H1 (cell line): ENCODE measurements around the gene SMAD6. TPM values are rescaled to one million over a fixed set of nuclear protein-coding genes. Genes with fewer than 3 reads are reported as not detected.

Experiments
- CTCF ChIA-PET: fragments of 300-600 bp; sonication (Branson Sonifier 250); formaldehyde crosslinking; loops from one replicate; lab custom pipeline; 2021; ENCODE audit not compliant: partially characterized antibody; lab: Charles Lee
- POLR2A ChIA-PET: fragments of 300-600 bp; sonication (Branson Sonifier 250); formaldehyde crosslinking; loops from one replicate; lab custom pipeline; 2021; ENCODE audit warnings: inconsistent platforms; ENCODE audit not compliant: partially characterized antibody; lab: Charles Lee
- DNase-seq, 2 experiments: peaks; one replicate each; pipeline versions ENCODE4 v3.0.0 to v3.0.0-alpha.2; 2010 to 2022; ENCODE audit warnings: low spot score in 2 of 2, low read depth in 1 of 2, mixed read lengths in 1 of 2
- FAIRE-seq: peaks from 2 replicates; lab custom pipeline; 2011; peaks lifted over from hg19 to GRCh38; lab: Jason Lieb, UNC
- H2AFZ ChIP-seq: 2 replicates; pipeline ENCODE4 v1.8.1; 2012; ENCODE audit warnings: low read length, inconsistent platforms
- H2AK5ac ChIP-seq: 2 replicates; pipeline ENCODE4 v1.6.1; 2013; ENCODE audit warnings: low read depth, low read length
- H2BK120ac ChIP-seq: replicated peaks from 2 replicates; pipeline ENCODE3; 2013; ENCODE audit warnings: low read depth, low read length, inconsistent platforms
- H2BK12ac ChIP-seq: 2 replicates; pipeline ENCODE4 v1.6.1; 2013; ENCODE audit warnings: low read depth, low read length
- H2BK15ac ChIP-seq: 2 replicates; pipeline ENCODE4 v1.6.1; 2013; ENCODE audit warnings: low read length
- H2BK20ac ChIP-seq: 2 replicates; pipeline ENCODE4 v1.6.1; 2013; ENCODE audit warnings: low read length
- H2BK5ac ChIP-seq: 2 replicates; pipeline ENCODE4 v1.6.1; 2013; ENCODE audit warnings: low read depth, low read length
- H3K14ac ChIP-seq: 2 replicates; pipeline ENCODE4 v1.6.1; 2013; ENCODE audit warnings: inconsistent platforms; ENCODE audit not compliant: insufficient read length
- H3K18ac ChIP-seq: 2 replicates; pipeline ENCODE4 v1.6.1; 2013; ENCODE audit warnings: low read length; ENCODE audit errors: extremely low read depth
- H3K23ac ChIP-seq: 2 replicates; pipeline ENCODE4 v1.6.1; 2013; ENCODE audit warnings: inconsistent platforms; ENCODE audit not compliant: insufficient read length
- H3K23me2 ChIP-seq: 2 replicates; pipeline ENCODE4 v1.6.1; 2013; ENCODE audit warnings: low read depth, low read length
- H3K27ac ChIP-seq: 2 replicates; pipeline ENCODE4 v1.6.1; 2011; ENCODE audit warnings: low read depth, low read length, inconsistent platforms
- H3K27me3 ChIP-seq, 4 experiments: replicated peaks in 1 of 4; 1 replicate in 1 of 4; 2 replicates in 3 of 4; pipeline versions ENCODE4 v1.6.1 to v1.8.1; 2011 to 2013; ENCODE audit warnings: low read length in 3 of 4, mild to moderate bottlenecking in 3 of 4, inconsistent platforms in 2 of 4, mixed read lengths in 2 of 4, moderate library complexity in 1 of 4; ENCODE audit not compliant: control insufficient read depth in 3 of 4, insufficient read depth in 3 of 4; ENCODE audit errors: extremely low read depth in 1 of 4
- H3K36me3 ChIP-seq, 4 experiments: 2 replicates each; pipeline versions ENCODE4 v1.6.1 to v1.8.1; 2011 to 2013; ENCODE audit warnings: mild to moderate bottlenecking in 4 of 4, low read length in 3 of 4, moderate library complexity in 2 of 4, control low read depth in 1 of 4, inconsistent platforms in 1 of 4; ENCODE audit not compliant: insufficient read depth in 4 of 4, control insufficient read depth in 2 of 4
- H3K4ac ChIP-seq: replicated peaks from 2 replicates; pipeline ENCODE3; 2013; ENCODE audit warnings: low read length, low read depth, mixed read lengths, inconsistent platforms; ENCODE audit not compliant: insufficient read length
- H3K4me1 ChIP-seq, 4 experiments: replicated peaks in 1 of 4; 1 replicate in 1 of 4; 2 replicates in 3 of 4; pipeline versions ENCODE4 v1.6.1 to v1.8.1; 2011 to 2013; ENCODE audit warnings: low read length in 3 of 4, inconsistent platforms in 2 of 4, mixed read lengths in 1 of 4; ENCODE audit not compliant: insufficient read depth in 4 of 4, control insufficient read depth in 3 of 4
- H3K4me2 ChIP-seq, 2 experiments: 2 replicates each; pipeline versions ENCODE4 v1.6.1 to v1.8.1; 2011 to 2013; ENCODE audit warnings: low read depth in 2 of 2, low read length in 2 of 2, control low read depth in 1 of 2, inconsistent platforms in 1 of 2, mild to moderate bottlenecking in 1 of 2; ENCODE audit not compliant: insufficient read depth in 1 of 2
- H3K4me3 ChIP-seq, 4 experiments: fragments of 200-600, 300-600 bp in 1 of 4; sonication (generic), shearing (Covaris generic), sonication (Bioruptor Twin) in 1 of 4; 2 replicates each; pipeline versions ENCODE4 v1.5.1 to v1.8.1; 2011 to 2016; ENCODE audit warnings: low read length in 4 of 4, low read depth in 3 of 4, control low read depth in 2 of 4, inconsistent platforms in 2 of 4, mild to moderate bottlenecking in 2 of 4, mixed read lengths in 1 of 4, moderate library complexity in 1 of 4; ENCODE audit not compliant: insufficient read depth in 2 of 4; ENCODE audit errors: extremely low read depth in 1 of 4
- H3K56ac ChIP-seq: replicated peaks from 2 replicates; pipeline ENCODE3; 2013; ENCODE audit warnings: low read depth, mild to moderate bottlenecking, mixed read lengths, low read length, inconsistent platforms; ENCODE audit not compliant: insufficient read length
- H3K79me1 ChIP-seq: 2 replicates; pipeline ENCODE4 v1.6.1; 2013; ENCODE audit warnings: low read depth, low read length, control low read depth
- H3K79me2 ChIP-seq, 2 experiments: 2 replicates each; pipeline versions ENCODE4 v1.6.1 to v1.8.1; 2012 to 2013; ENCODE audit warnings: low read length in 2 of 2, mild to moderate bottlenecking in 2 of 2, inconsistent platforms in 1 of 2; ENCODE audit not compliant: insufficient read depth in 2 of 2, control insufficient read depth in 1 of 2
- H3K9ac ChIP-seq, 4 experiments: replicated peaks in 1 of 4; 1 replicate in 1 of 4; 2 replicates in 3 of 4; pipeline versions ENCODE4 v1.6.1 to v1.8.1; 2011 to 2013; ENCODE audit warnings: low read depth in 3 of 4, low read length in 3 of 4, control low read depth in 2 of 4, mild to moderate bottlenecking in 2 of 4, moderate library complexity in 2 of 4, inconsistent platforms in 1 of 4; ENCODE audit errors: extremely low read depth in 1 of 4
- H3K9me3 ChIP-seq, 2 experiments: 2 replicates each; pipeline versions ENCODE4 v1.6.1 to v1.8.1; 2012 to 2013; ENCODE audit warnings: mild to moderate bottlenecking in 2 of 2, moderate library complexity in 2 of 2, control low read depth in 1 of 2, inconsistent platforms in 1 of 2, low read depth in 1 of 2, low read length in 1 of 2, mixed read lengths in 1 of 2; ENCODE audit not compliant: insufficient read depth in 2 of 2
- H4K20me1 ChIP-seq, 2 experiments: replicated peaks in 1 of 2; 2 replicates each; pipeline versions ENCODE3 to v1.8.1; 2011 to 2013; ENCODE audit warnings: inconsistent platforms in 2 of 2, low read length in 2 of 2, mild to moderate bottlenecking in 1 of 2; ENCODE audit not compliant: insufficient read depth in 2 of 2, control insufficient read depth in 1 of 2
- H4K5ac ChIP-seq: 2 replicates; pipeline ENCODE4 v1.6.1; 2013; ENCODE audit warnings: low read length, low read depth, mixed read lengths, inconsistent platforms; ENCODE audit not compliant: insufficient read length
- H4K8ac ChIP-seq: 2 replicates; pipeline ENCODE4 v1.8.0; 2013; ENCODE audit warnings: mild to moderate bottlenecking, moderate library complexity, low read length, inconsistent platforms; ENCODE audit not compliant: insufficient read depth; ENCODE audit errors: extremely low read depth
- H4K91ac ChIP-seq: replicated peaks from 2 replicates; pipeline ENCODE3; 2013; ENCODE audit warnings: low read length, mixed read lengths, inconsistent platforms; ENCODE audit not compliant: insufficient read length
- EGR1 ChIP-seq: IDR thresholded peaks from 2 replicates; pipeline ENCODE4 v1.6.1; 2011; ENCODE audit warnings: low read depth, low read length, borderline replicate concordance
- EP300 ChIP-seq, 2 experiments: IDR thresholded peaks; 1 replicate in 1 of 2; 2 replicates in 1 of 2; pipeline ENCODE4 v1.6.1; 2011 to 2012; ENCODE audit warnings: low read depth in 2 of 2, low read length in 2 of 2, mild to moderate bottlenecking in 2 of 2, borderline replicate concordance in 1 of 2, inconsistent platforms in 1 of 2, moderate library complexity in 1 of 2
- EZH2 ChIP-seq: fragments of 200-600 bp; sonication (generic); IDR thresholded peaks from 2 replicates; pipeline ENCODE4 v1.7.1; 2012; ENCODE audit warnings: low read depth, mild to moderate bottlenecking, moderate library complexity, low read length, inconsistent platforms; ENCODE audit not compliant: severe bottlenecking
- HDAC2 ChIP-seq, 2 experiments: fragments of 300-600 bp in 1 of 2; sonication (generic) in 1 of 2; IDR thresholded peaks; 2 replicates each; pipeline ENCODE4 v1.6.1; 2011 to 2012; ENCODE audit warnings: low read depth in 2 of 2, low read length in 2 of 2, mild to moderate bottlenecking in 2 of 2, moderate library complexity in 2 of 2, borderline replicate concordance in 1 of 2, inconsistent platforms in 1 of 2
- POLR2AphosphoS5 ChIP-seq: IDR thresholded peaks from 2 replicates; pipeline ENCODE4 v1.6.1; 2011; ENCODE audit warnings: low read depth, low read length
- RNF2 ChIP-seq: fragments of 200-900, 300-1000 bp; sonication (generic); IDR thresholded peaks from 2 replicates; pipeline ENCODE4 v1.7.1; 2016; ENCODE audit warnings: borderline replicate concordance, low read depth, mild to moderate bottlenecking, antibody characterized with exemption, low read length; ENCODE audit not compliant: poor library complexity, severe bottlenecking; ENCODE audit errors: missing control alignments
- RXRA ChIP-seq: IDR thresholded peaks from 2 replicates; pipeline ENCODE4 v1.6.1; 2011; ENCODE audit warnings: low read depth, mild to moderate bottlenecking, low read length, moderate library complexity; ENCODE audit not compliant: insufficient read depth
- SUZ12 ChIP-seq: fragments of 200-600 bp; sonication (generic); IDR thresholded peaks from 2 replicates; pipeline ENCODE4 v1.6.1; 2012; ENCODE audit warnings: mild to moderate bottlenecking, inconsistent platforms, low read length, moderate library complexity, mixed read lengths
- WGBS, 2 experiments: shearing (Covaris generic) in 1 of 2; methylation state at CpG; one replicate each; pipeline versions ENCODE4 v1.1.6 to v1.1.7; 2013 to 2015; ENCODE audit warnings: low lambda C conversion rate in 2 of 2, mixed read lengths in 2 of 2, inconsistent platforms in 1 of 2, low coverage in 1 of 2, missing lambda C conversion rate in 1 of 2; ENCODE audit not compliant: insufficient replicate concordance in 2 of 2, insufficient coverage in 1 of 2, insufficient read length in 1 of 2; ENCODE audit errors: extremely low coverage in 1 of 2, missing lambda C conversion rate in 1 of 2; 5-methylcytosine and 5-hydroxymethylcytosine counted together
- polyA plus RNA-seq, 7 experiments: library from polyadenylated mRNA; depleted of rRNA in 3 of 7; stranded (reverse) in 5 of 7; unstranded in 2 of 7; fragments of >200 nt in 5 of 7; fragments of 200-250 nt in 2 of 7; gene quantifications; 1 replicate in 5 of 7; 2 replicates in 1 of 7; 4 replicates in 1 of 7; pipeline versions ENCODE4 v1.2.1 to v1.2.3, GENCODE V29; 2011 to 2013; ENCODE audit warnings: missing spikeins in 2 of 7, mixed read lengths in 2 of 7
- total RNA-seq: library from RNA; stranded (reverse); fragmentation: NEBNext Ultra II Directional; extraction: Animal tissue kit (Norgen Biotek cat#: 25700); gene quantifications from 2 replicates; pipeline ENCODE4 v1.2.1, GENCODE V29; 2021

The SMAD6 gene
- total and polyA plus RNA-seq, 2 of the 8 experiments (the other 6 are each of a cell fraction or from before 2014, with no cell fraction given), result 1.8 to 7.0 TPM

- no peak for FAIRE-seq
- H2BK12ac ChIP-seq, result no peak overlapping the region
- TF ChIP-seq EZH2 (peak; percentile 32), RXRA (no peak), EGR1 (no peak), POLR2AphosphoS5 (no peak), RNF2 (peak; percentile 16), SUZ12 (0 out of 2 replicates have a peak, but pooled peaks have one; percentile 49), HDAC2 (IDR thresholded peaks at IDR 0.05; ENCODE audit: borderline replicate concordance in 1 of 2, low read depth in 2 of 2, low read length in 2 of 2) (no peak), EP300 (IDR thresholded peaks at IDR 0.05; ENCODE audit: borderline replicate concordance in 1 of 2, low read depth in 2 of 2, low read length in 2 of 2) (no peak)
- TF ChIP-seq, all 59 proteins: peak for 3
- Histone ChIP-seq H3K18ac (peak overlapping the region; percentile 71; the same call in 1 of the 2 replicates), H3K36me3 (peaks cover 0 to 8% (median 0%) of the 10 kb centered on the region in 4 experiments; a peak in 1 of 8 replicates), H3K14ac (no peak overlapping the region), H3K4ac (no peak overlapping the region), H3K79me1 (no peaks in the 10 kb centered on the region), H4K91ac (no peak overlapping the region), H4K20me1 (peaks cover 9 to 20% of the 10 kb centered on the region in 2 experiments), H3K27me3 (peaks cover 18 to 45% (median 35%) of the 10 kb centered on the region in 4 experiments; a peak in 6 of 7 replicates), H2BK15ac (no peak overlapping the region), H3K79me2 (no peaks in the 10 kb centered on the region), H3K4me2 (peak overlapping the region; percentile 90 to 96), H2BK20ac (no peak overlapping the region), H3K9ac (peak overlapping the region in 1 of 4 experiments; percentile 60; a peak in 1 of 7 replicates), H3K23ac (no peak overlapping the region), H2AK5ac (no peak overlapping the region), H4K8ac (peak overlapping the region; percentile 53; the same call in 1 of the 2 replicates), H3K27ac (no peak overlapping the region), H3K56ac (no peak overlapping the region), H2AFZ (no peak overlapping the region), H3K23me2 (peaks cover 26% of the 10 kb centered on the region; the same call in 1 of the 2 replicates), H3K4me1 (peaks cover 0 to 35% (median 19%) of the 10 kb centered on the region in 4 experiments; a peak in 6 of 7 replicates), H3K9me3 (no peaks in the 10 kb centered on the region), H2BK5ac (no peak overlapping the region), H4K5ac (no peak overlapping the region), H2BK120ac (no peak overlapping the region), H3K4me3 (peak overlapping the region; percentile 54 to 83 (median 62))
- no peak for DNase-seq
- WGBS, 2 experiments, result 2% methylated on average over 45 of the region's 59 CpGs; no CpG with 5 or more reads in 1 of the 2 experiments
- ChIA-PET POLR2A (interaction anchor here (0.5 to 3.5 kb wide), 4 partner anchors 25 to 199 kb away, joined by 3 to 17 read pairs (median 4); partner anchors contain the start of gene RPL4), CTCF (interaction anchor here (0.7 to 16.9 kb wide), 10 partner anchors 21 to 1319 kb away, joined by 3 to 361 read pairs (median 14); no protein-coding TSS in a partner anchor)
Observed at GRCh38 chr15:66703540-66703941, 1.5 kb downstream of the SMAD6 start.
